Activated CD4-positive, CD25-positive, alpha-beta regulatory T cell treated with anti-CD3 and anti-CD28 coated beads, Interleukin-2, amount 50 U/mL, for 24 hours (primary cell): Measurements from ENCODE around the gene GALK2.
"Not testable (repeated sequence)": the region's sequence is repeated elsewhere in the genome, so short reads cannot be mapped to it uniquely, and the experiment has no call there.

ENCODE experiments used
- ATAC-seq, 2 donors: fragments of 150-1000 bp; cut with Tn5 transposase; one replicate each; pipeline ENCODE4 v1.10.0; 2021; ENCODE audit warnings: mild to moderate bottlenecking in 1 of 2, moderate library complexity in 1 of 2

GALK2 gene

DNA sequence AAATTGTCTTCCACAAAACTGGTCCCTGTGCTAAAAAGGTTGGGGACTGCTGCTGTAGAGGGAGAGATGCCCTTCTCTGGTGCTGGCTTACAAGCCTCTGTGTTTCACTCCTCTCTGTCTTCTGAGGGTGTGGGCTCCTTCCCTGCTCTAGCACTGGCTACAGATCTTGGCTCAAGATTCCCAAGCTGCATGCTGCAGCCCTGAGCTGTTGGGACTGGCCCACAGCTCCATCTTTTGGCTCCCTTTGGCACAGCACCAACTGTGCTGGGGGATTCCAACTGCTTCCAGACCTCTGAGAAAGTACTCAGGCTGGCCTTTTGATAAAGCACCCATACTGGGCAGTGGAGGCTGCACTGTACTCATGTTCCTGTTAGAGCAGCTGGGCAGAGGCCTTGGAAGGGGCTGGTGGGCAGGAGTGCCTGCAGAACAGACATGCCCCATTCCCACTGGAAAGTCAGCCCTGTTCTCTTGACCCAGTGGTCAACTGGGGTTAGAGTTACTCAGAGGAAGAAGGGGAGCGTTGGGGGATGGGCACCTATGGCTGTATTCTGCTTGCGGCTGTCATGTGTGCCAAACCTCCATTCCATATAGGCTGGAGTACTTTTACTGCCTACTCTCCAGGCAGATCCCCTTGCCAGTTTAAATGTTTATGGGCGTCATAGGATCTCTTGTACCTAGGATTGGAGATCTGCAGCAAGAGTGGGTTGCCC is 55.7 kb downstream of the GALK2 start:
- ATAC-seq = no peak

DNA sequence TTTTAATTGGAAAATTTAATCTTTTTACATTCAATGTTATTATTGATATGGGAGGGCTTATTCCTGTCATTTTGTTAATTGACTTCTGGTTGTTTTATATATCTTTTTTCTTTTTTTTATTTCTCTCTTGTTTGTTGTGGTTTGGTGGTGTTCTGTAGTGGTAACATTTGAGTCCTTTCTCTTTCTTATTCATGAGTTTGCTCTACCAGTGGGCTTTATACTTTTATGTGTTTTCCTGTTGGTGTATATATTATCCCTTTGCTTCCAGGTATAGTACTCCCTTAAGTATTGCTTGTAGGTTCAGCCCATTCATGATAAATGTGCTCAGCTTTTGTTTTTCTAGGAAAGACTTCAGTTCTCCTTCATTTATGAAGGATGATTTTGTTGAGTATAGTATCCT is 57.6 kb downstream of the GALK2 start:
- ATAC-seq = no peak

DNA sequence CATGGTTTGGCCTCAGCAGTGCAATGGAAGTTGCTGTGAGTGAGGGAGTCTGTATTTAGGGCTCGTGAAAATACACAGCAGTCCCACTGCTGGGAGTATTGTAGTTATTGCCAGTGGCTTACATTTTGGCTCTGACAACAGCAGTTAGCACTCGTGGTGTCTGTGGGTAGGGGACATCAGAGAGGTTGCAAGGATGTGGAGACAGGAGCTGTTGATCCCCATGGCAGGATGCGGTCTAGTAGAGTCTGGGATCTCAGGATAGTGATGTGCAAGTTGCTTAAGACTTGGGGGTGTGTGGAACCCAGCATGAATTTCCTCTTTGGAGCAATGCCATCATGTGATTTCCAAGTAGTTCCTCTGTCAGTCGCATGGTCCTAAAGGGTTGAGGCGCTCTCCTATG is 59.9 kb downstream of the GALK2 start:
- ATAC-seq = no peak

DNA sequence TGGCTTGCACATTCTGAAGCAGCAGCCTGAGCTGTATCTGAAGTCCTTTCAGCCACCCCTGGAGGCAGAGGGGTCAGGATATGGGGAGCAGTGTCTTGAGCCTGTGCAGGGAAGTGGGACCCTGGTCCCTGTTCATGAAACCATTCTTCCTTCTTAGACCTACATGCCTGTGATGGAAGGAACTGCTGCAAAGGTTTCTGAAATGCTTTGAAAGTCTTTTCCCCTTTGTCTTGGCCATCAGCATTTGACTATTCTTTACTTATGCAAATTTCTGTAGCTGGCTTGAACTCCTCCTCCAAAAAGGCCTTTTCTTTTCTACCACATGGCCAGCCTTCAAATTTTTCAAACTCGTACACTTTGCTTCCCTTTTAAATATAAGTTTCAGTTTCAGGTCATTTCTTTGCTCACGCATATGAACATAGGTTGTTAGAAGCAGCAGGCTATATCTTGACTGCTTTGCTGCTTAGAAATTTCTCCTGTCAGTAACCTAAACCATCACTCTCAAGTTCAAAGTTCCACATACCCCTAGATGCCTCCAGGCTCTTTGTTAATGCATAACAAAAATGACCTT is 62.3 kb downstream of the GALK2 start:
- ATAC-seq = no peak

GRCh38 chr15:49235446-49236124 is 65.5 kb downstream of the GALK2 start:
- ATAC-seq = peak; percentile 51 to 55

DNA sequence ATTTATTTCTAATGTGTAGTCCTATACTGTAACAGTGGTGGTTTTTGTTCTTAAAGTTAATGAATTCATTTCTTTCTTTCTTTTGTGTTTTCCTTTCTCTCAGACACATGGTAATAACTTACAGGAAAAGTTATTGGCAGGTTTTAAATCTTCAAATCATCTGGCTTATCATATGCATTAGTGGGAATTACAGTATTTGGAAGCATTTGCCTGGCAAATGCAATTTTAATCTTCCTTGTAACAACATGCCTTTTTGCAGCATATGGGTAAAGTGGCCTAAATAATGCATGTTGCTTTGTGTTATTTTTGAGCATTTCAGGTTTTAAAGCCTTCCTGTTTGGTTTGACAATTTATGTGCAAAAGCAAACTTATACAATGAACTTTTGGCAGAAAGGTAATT is 66.8 kb downstream of the GALK2 start:
- ATAC-seq = no peak

DNA sequence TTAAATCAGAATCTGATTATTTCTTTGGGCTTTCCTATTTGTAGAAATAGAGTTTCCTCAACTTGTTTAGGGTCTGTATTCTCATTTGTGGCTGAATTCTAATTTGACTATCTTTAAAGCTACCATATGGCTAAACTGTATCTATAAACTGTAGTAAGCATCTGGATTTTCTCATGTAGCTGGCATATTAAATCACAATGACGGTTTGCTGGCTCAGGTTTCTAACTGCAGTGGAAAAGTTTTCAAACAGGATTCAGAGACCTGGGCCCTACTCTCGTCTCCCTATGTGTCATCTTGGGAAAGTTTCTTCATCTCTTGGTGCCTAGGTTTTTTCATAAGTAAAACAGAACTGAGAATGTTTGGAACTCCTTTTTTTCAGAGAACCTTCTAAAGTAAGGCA is 68.3 kb downstream of the GALK2 start:
- no peak for ATAC-seq

GRCh38 chr15:49239105-49239504 is 69.1 kb downstream of the GALK2 start:
- ATAC-seq = no peak

GRCh38 chr15:49242820-49243219 is 72.8 kb downstream of the GALK2 start:
- ATAC-seq = no peak

DNA sequence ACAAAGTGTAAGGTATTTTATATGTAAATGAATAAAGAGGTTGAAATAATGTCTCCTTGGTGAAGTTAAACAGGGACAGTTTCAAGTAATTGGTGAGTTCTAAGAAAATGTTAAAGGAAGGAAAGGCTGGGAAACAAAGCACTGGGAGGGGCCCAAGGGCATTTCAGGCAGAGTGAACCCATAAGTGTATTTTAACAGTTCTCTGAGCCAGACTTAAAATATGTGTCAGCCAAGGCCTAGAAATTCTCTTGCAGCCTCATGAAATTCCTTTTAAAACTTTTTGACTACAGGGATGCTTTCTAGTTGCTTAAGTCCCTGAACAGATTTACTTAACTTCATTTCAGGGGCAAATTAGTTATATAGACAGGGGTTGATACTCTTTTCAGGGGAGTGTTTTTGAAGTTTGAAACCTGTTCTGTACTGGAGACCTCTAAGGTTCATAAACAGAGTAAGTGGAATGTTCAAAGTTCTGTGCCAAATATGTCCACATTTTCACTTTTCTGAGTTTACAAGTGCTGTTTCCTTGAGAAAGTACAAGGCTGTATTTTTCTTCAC is 77.6 kb downstream of the GALK2 start:
- ATAC-seq = no peak

DNA sequence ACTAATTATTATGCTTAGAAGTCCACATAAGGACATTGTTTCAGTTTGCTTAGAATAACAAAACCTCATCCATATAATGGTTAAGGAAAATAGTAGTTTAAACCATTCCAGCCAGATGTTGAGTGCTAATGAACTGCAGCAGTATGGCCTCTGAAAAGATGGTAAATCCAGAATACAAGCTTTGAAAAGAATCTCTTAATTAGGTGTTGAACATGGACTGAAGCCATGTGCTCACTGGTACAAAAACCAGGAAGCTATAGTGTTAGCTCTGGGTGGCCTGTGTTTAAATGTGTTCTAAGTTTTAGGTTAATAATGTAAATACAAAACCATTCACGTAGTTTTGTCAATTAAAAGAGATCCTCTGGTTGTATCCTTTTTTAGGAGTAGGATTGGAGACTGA is 78.2 kb downstream of the GALK2 start:
- no peak for ATAC-seq

- ATAC-seq = no peak
Observed at GRCh38 chr15:49255966-49256759, 86.1 kb downstream of the GALK2 start.

DNA sequence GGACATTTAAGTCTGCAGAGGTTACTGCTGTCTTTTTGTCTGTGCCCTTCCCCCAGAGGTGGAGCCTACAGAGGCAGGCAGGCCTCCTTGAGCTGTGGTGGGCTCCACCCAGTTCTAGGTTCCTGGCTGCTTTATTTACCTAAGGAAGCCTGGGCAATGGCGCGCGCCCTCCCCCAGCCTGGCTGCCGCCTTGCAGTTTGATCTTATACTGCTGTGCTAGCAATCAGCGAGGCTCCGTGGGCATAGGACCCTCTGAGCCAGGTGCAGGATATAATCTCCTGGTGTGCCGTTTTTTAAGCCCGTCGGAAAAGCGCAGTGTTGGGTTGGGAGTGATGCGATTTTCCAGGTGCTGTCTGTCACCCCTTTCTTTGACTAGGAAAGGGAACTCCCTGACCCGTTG is 95.1 kb downstream of the GALK2 start:
- not testable (repeated sequence) for ATAC-seq

DNA sequence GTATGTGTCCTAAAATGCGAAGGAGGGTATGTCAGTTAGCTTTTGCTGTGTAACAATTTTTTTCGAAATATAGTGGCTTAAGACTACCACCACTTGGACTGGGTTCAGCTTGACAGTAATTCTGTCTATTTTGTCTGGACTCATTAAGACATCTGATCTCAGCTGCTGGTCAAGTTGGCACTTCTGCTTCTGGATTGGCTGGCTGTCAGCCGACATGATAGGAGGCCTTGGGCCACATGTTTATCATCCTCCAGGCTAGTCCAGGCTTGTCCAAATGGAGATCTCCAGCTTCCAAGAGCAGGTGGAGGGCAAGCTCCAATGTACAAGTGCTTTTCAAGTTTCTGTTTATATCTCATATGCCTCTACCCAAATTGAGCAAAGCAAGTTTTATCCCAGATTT is 95.9 kb downstream of the GALK2 start:
- no peak for ATAC-seq

DNA sequence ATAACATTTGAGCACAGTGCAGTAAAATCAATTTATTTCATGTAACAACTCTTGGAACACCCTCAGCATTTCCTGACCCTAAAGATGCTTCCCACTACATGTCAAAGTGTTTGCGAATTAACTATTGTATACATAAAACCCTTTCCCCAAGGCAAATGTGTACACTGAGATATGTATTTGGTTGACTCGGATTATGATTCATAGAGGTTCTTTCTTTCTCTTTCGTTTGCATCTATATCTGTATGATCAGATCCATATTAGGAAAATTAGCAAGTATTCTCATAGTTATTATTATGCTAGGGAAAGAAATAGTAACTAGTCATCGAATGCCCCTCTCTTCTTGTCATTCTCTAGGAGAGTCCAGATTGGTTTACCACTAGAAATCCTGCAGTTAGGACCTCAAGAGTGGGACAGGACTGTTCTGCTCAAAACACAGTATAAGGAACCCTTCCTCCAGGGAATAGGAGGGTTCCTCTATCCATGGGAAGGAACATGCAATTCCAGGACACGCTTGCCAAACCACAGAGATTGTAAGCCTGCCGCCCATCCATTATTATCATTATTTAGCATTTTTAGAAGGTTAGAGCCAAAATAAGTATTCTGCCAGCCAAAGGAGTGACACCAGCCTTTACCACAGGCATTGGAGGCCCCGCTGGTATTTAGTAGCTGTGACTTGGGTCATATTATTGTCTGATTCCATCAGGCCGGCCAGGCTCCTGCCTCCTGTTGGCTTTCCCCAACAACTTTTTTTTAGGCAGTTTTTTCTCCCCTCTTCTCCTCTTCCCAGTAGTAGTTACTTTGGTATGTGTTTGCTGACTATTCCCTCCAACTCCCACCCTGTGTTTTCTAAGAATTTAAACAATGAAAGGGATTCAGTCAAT is 100.7 kb downstream of the GALK2 start:
- peak; percentile 49 to 55 for ATAC-seq

GRCh38 chr15:49273734-49274318 is 103.8 kb downstream of the GALK2 start:
- ATAC-seq = no peak

- ATAC-seq = no peak
Observed at GRCh38 chr15:49278751-49279150, 108.7 kb downstream of the GALK2 start.

- peak in 1 of 2 donors; percentile 20 for ATAC-seq
Observed at GRCh38 chr15:49279521-49280456, 109.7 kb downstream of the GALK2 start.

GRCh38 chr15:49282366-49282765 is 112.3 kb downstream of the GALK2 start:
- no peak for ATAC-seq

DNA sequence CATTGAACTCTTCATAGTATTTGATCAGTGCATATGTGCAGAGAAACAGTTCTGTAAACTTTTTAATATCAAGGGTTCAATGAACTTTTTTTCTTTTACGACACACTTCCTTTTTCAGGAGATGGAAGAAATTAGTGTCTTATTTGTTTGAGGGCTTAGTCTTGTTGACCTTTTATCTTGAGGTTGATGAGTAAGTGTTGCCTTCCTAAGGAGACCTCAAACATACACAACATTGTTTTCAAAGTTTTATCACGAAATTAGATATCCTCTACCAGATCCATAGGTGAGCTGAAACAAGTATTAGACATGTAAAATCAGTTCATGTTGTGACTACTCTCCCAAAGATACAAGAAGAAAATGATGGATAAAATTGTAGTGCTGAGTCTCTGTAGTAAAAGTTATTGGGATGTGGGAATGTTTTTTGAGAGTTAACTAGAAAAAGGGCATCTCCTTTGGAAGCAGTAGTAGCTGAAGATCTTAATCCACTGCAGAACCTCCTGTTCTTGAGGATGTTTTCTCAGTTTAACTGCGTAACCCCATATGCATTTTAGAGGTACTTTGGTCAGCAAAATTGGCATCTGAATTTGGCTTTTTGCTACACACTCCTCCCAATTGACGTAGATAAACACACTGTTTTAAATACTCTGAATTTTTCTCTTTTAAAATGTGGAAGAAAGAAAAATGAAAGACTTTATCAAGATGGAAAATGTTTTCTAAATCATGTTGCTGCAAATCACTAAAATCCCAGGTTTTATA is 116.8 kb downstream of the GALK2 start:
- ATAC-seq = peak; percentile 61 to 63
